Endothelial cell of umbilical vein (primary cell): Measurements from ENCODE around the gene ANKLE2.

Experiments used
- POLR2A ChIP-seq: IDR thresholded peaks from 2 replicates; pipeline ENCODE4 v1.6.1; 2012; ENCODE audit warnings: low read depth, mild to moderate bottlenecking, control low read depth, low read length
- POLR2AphosphoS5 ChIP-seq: IDR thresholded peaks from 2 replicates; pipeline ENCODE4 v1.6.1; 2012; ENCODE audit warnings: low read depth, mild to moderate bottlenecking, control low read depth, low read length, moderate library complexity; ENCODE audit not compliant: insufficient read depth
- TF ChIP-seq, protein P1 (sequence below), 2 donors: IDR thresholded peaks; 1 replicate in 1 of 2; 2 replicates in 1 of 2; pipeline ENCODE4 v1.5.1; 2011; ENCODE audit warnings: low read length in 2 of 2, mild to moderate bottlenecking in 2 of 2, moderate library complexity in 2 of 2, control low read depth in 1 of 2, inconsistent platforms in 1 of 2, low read depth in 1 of 2; ENCODE audit not compliant: insufficient read depth in 1 of 2; ENCODE audit errors: extremely low read depth in 1 of 2

DNA sequence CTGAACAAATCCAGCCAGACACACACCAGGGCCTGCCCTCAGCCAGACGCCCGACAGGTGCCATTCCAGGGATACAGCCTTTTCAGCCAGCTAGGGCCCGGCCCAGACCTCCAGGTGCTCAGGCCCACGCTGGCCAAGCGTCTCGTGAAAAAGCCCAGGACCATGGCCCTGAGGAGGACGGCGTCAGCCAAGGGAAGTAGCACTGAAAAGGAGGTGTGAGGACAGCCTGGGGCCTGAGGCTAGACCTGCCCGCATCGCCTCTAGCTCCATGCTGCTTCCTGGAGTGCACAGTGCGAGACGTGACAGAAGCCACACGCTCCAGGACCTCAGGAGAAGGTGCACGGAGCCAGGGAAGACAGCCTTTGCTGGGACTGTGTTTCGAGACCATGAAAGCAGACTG lies 37.2 kb upstream of the ANKLE2 start:
- TF ChIP-seq, protein P1, sequence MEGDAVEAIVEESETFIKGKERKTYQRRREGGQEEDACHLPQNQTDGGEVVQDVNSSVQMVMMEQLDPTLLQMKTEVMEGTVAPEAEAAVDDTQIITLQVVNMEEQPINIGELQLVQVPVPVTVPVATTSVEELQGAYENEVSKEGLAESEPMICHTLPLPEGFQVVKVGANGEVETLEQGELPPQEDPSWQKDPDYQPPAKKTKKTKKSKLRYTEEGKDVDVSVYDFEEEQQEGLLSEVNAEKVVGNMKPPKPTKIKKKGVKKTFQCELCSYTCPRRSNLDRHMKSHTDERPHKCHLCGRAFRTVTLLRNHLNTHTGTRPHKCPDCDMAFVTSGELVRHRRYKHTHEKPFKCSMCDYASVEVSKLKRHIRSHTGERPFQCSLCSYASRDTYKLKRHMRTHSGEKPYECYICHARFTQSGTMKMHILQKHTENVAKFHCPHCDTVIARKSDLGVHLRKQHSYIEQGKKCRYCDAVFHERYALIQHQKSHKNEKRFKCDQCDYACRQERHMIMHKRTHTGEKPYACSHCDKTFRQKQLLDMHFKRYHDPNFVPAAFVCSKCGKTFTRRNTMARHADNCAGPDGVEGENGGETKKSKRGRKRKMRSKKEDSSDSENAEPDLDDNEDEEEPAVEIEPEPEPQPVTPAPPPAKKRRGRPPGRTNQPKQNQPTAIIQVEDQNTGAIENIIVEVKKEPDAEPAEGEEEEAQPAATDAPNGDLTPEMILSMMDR (IDR thresholded peaks at IDR 0.05; ENCODE audit: extremely low read depth in 1 of 2, insufficient read depth in 1 of 2, low read depth in 1 of 2, low read length in 2 of 2), result no peak
- TF ChIP-seq POLR2AphosphoS5 (no peak), POLR2A (no peak)
